GM19099 (cell line): ENCODE data around the gene MGAT4B.

Experiments
- POLR2A ChIP-seq: IDR thresholded peaks from 3 replicates; pipeline ENCODE4 v1.6.1; 2011; ENCODE audit warnings: low read depth; ENCODE audit not compliant: insufficient read length; ENCODE audit errors: extremely low read depth

Gene MGAT4B

DNA sequence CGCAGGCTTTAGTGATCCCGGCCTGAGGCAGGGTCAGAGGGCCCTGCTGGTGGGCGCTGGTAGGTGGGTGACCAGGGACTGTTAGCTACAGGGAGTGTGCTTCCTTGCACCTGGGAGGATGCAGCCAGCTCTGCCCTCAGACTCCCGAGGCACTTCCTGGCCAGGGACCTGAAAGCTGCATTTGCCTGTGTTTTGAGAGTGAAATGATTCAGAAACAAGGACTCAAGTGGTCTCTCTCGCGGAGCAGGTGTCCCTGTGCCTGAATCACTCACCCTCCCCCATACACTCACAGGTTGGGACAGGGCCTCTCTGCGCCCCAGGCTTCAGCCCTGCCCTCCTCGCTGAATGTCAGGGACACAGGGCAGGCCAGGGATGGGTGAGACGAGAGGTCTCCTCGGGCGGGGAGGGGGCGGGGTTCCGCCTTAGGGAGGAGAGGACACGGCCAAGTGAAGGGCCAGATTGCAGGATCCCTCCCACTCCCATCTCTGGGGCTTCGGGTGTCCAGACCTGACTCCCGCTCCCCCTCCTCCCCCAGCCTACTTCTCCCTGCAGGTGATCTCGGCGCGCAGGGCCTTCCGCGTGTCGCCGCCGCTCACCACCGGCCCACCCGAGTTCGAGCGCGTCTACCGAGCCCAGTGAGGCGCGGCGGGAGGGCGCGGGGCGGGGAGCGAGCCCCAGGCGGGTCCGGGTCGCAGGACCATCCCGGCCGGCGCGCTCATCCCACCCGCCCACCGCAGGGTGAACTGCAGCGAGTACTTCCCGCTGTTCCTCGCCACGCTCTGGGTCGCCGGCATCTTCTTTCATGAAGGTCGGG is 11.4 kb downstream of the MGAT4B start:
- no peak for TF ChIP-seq POLR2A

DNA sequence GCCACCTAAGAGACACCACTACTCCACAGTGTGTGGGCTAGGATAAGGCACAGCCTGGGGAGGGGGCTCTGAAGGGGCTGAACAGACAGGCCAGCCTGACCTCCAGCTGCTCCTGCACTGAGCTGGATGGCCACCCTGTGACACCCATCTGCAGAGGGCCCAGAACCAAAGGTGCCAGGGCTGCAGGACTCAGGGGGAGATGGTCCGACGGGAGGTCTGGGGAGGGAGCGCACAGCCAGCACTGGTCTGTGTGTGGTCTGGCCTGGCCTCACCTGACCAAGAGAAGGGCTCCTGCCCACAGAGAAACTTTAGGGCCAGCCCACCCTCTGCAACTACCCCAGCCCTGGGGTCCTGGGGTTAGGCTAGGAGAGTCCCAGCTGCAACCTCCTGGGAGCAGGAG is 12.1 kb downstream of the MGAT4B start:
- TF ChIP-seq POLR2A = no peak

DNA sequence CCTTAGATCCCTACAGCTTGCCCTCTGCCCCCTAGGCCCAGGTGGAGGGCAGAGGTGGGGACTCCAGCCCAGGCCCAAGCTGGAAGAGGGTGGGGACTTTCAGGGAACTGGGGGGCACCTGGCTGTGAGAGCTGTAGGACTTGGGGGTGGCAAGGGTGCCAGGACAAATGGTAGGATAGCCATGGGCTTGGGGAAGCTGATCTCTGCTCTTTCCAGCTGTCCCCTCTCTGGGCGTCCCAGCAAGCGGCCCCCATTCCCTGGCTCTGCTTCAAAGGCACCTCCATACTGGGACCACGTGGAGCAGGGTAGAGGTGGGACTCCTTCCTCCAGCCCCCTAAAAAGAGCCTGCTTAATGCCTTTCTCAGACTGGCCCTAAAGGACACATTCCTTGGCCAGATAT is 12.5 kb downstream of the MGAT4B start:
- TF ChIP-seq POLR2A = no peak

DNA sequence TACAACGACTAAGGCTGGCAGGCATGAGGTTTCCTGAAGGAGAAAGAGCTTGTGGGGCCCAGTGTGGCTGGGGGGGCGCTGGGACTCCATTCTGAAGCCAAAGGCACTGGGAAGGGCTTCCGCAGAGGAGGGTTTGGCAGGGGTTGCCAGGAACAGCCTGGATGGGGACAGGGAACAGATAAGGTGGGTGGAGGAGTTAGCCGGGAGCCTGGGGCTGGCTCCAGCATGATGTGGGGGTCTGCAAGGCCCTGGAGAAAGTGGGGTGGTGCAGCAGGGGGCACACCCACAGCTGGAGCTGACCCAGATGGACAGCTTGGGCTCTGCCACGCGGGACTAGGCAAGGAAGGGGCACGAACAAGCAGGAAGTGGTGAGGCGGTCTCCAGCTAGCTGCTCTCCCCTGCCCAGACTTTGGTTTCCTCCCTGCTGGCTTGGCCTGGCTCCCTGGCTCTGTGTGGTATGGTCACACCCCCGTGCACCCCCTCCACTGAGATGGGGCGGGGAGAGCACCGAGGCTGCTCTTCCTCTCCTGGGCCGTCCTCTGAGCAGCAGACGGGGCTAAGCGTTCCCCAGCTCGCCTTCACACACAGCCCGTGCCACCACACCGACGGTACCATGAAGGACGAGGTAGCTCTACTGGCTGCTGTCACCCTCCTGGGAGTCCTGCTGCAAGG is 13.1 kb downstream of the MGAT4B start, which contains the start of gene LTC4S:
Gene LTC4S, plus strand, starts transcription at position 519 of the 672 bp plus-strand sequence. Its CDS starts 95 bp downstream, at position 614.
- no peak for TF ChIP-seq POLR2A

DNA sequence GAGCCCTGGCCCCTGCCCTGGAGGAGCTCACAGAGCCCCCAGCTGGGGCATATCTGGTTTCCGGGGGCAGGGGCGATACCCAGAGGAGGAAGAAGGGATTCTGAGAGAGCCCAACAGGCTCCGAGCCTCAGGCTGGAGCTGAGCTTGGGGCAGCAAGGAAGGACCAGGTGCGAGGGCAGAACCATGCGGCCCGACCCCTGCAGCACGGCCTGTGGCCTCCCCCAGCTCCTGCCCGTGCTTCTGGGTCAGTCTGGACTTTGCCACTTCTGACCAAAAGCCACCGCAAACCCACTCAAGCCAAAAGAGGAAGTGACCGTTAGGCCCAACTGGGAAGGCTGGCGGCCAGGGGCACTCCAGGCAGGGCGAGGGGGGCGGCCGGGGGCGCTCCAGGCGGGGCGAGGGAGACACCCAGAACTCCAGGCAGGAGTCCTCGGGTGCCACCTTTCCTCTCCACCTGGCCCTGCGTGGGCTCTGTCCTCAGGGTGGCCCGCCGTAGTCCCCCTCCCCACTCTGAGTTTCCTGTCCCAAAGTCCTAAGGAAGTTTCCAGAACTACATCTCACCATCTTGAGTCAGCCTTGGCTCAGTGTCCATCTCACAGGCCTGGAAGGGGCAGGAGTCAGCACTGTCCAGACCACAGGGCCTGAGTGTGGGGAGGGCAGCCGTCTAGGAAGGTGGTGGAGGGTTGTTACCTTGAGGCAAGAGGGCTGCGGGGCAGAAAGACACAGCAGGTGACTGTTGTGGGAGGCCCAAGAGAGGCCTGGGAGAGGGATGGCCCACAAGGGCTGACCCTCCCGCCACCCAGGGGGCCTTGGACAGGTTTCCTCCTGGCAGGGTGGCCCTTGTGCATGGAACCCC is 13.8 kb downstream of the MGAT4B start:
- no peak for TF ChIP-seq POLR2A

DNA sequence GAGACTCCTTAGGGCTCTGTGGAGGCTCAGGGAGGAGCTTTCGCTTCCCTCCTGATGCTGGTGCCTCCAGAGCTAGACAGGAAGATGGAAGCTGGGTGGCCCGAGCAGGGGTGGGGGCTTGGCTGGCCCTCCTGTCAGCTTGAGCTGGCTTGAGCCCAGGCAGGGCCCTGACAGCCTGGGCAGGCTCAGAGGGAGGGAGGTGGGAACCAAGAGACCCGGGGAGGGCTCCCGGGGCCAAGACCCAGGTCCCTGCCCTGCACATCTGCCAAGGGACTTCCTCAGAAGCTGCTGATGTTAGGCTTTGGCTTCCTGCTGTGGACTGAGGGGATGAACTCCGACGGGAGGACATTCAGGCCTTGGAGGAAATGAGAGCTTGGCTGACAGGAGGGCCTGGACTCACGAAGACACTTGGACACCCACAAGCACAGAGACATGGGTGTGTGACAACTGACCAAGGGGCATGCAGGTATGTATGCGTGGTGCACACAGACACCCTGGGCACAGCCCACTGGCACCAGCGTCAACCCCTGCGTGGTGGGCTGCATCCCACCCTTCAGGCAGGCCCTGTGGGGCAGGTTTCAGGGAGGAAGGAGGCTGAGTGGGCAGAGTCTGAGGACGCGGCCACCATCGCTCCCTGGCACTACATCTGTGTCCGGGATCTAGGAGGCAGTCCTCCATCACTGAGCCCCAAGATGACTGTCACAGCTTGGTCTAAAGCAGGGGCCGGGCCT is 14.6 kb downstream of the MGAT4B start:
- no peak for TF ChIP-seq POLR2A

DNA sequence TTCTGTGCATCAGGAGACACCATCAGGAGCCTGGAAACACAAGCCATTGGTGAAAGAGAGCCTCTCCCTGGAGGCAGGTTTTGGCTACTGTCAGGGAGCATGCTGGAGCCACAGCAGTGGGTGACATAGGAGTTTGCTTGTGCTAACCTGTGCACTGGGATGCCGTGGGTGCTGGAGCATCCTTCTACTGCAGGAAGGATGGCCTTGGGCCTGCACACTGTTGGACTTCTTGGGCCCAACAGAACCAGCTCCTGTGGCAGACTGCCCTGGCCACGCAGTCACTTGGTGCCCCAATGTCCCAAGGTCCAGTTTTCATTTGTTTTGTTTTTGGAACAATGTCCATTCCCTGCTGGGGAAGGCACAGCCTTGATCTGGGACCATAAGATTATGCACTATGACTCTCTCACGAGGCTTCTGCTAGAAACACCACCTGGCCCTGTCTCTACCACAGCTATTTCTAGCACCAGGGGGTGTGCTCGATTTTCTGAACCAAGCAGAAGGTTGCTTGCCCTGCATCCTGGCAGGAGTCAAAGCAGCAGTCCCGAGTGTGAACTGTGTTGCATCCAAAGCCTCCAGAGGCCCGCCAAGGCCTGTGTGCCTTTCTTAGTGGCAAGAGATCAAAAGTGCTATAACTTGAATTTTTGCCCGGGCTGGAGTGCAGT is 18.3 kb downstream of the MGAT4B start:
- TF ChIP-seq POLR2A = no peak

DNA sequence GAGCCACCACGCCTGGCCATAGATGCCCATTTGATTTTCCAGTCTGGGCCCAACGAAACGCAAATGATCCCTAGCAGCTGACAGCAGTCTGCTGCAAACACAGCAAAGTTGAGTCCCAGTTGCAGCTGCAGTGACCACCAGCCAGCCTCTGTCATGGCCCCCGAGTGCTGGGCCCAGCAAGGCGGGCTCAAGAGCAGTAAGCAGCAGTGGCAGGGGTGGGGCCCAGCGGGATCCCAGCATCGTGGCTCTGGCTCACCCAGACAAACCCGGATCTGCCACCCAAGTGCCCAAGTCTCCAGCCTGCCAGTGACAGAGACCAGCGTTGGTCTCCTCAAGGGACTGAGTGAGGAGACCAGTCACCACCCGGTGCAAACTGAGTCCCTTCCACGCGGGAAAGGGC is 19.8 kb downstream of the MGAT4B start:
- TF ChIP-seq POLR2A = no peak

DNA sequence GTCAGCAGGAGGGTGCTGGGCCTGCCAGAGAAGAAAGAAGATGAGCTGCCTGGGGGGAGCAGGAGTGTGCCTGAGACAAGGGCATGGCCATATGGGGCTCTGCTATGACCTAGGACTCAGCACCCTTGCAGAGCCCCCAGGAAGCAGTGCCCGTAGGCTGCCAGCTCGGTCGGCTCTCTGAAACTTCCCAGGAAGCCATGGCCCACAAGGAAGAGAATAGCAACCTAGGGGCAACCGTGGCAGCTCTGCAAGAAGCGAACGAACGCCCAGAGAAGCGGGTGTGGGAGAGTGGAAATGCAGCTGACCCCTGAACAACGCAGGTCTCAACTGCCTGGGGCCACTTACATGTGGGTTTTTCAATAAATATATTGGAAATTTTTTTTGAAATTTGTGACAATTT is 23.5 kb downstream of the MGAT4B start:
- no peak for TF ChIP-seq POLR2A

DNA sequence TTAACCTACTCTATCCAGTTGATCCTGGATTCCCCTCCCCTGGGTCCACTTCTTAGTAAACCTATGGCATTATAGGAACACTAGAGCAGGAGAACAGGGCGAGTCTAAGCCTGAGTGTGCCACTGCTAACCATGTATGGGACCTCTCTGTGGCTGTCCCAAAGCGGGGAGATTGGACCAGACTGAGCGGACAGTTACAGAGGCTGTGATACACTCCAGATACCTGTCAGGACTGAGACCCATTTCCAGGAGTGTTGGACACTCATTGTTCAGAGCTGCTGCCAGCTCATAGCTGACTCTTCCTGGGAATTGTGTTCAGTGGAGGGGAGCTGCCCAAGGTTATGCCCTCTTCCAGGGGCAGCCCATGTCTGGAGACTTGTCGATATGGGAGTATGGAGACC is 24.8 kb downstream of the MGAT4B start:
- TF ChIP-seq POLR2A = no peak

DNA sequence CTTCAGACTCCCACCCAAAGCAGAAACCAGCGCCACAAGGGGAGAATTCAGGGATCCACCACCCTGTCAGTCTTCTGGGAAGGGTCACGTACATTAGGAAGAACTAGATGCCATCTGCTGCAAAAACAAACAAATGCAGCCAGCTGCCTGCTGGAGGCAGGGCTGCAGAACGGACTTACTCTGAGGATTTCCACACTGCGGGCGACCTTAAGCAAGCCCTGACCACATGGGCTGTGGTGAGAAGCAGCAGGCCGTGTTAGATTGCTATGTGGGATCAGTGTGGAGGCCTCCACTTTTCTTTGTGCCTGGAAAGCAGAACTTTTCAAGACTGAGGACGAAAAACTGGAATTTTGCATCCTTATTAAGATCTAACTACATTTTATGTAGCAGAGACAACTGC is 26.3 kb downstream of the MGAT4B start:
- TF ChIP-seq POLR2A = no peak

DNA sequence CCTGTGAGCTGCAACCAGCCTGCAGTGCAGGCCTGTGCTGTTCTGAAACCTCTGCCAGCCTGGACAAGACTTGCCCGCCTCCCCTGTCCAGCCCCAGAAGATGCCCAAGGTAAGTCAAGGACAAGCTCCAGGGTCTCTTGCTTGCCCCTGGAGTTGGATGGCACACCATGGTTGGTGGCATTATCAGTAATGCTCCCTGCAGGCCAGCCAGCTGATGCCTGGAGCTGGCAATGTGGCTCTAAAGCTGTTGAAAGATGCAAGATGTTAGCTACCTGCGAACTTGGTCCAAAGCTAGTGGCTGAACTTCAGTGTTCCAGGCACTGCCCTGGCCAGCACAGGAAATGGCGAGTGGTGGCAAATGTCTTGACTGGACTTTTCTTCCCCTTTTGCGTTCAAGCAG is 26.8 kb downstream of the MGAT4B start:
- TF ChIP-seq POLR2A = no peak

DNA sequence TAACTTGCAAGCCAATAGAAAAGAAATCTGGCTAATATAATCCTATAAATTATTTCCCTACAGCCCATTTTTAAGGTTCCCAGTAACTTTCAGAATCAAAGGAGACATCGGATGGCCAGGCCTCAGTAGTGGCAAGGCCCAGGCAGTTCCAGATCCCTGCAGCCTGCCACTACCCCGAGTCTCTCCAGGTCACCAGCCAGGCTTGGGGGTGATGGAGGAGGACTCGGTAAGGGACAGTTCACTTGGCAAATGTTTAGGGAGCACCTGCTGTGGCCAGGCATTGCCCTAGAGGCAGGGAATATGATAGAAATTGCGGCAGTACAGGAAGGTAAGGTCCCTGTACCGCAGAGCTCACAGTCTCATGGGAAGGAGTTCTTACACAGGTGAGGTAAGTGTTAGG is 28.1 kb downstream of the MGAT4B start:
- TF ChIP-seq POLR2A = no peak

DNA sequence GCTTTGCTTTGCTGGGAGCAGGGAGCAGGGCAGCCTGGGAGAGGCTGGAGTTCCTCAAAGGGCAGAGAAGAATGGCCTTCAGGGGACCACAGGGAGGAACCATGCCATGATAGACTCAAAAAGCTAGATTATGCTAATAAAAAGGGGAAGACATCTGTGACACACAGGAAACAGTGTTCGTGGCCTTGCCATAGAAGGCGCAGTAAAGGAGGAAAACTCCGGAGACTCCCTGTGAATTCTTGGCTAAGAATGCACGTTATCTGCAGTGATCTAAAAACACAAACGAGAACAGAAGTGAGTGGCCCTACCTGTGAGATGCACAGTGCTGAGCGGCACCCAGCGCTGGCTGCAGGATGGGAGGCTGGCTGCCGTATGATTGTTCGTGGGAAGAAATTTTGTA is 28.8 kb downstream of the MGAT4B start:
- TF ChIP-seq POLR2A = no peak

DNA sequence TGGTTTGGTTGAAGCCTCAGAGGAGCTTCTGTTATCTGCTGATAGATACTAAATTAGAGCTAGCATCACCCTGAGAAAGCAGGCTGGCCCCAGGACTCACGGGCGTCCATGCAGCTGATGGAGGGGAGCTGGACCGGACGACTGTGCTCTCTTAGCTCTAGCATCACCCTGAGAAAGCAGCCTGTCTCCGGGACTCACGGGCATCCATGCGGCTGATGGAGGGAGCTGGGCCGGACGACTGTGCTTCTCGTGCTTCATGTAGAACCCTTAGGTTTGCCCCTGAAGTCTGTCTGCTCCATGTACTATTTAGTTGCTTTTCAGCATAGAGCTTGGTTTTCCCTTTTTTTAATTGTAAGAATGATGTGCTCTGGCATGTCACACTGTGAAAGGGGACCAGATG is 29.2 kb downstream of the MGAT4B start:
- TF ChIP-seq POLR2A = no peak

DNA sequence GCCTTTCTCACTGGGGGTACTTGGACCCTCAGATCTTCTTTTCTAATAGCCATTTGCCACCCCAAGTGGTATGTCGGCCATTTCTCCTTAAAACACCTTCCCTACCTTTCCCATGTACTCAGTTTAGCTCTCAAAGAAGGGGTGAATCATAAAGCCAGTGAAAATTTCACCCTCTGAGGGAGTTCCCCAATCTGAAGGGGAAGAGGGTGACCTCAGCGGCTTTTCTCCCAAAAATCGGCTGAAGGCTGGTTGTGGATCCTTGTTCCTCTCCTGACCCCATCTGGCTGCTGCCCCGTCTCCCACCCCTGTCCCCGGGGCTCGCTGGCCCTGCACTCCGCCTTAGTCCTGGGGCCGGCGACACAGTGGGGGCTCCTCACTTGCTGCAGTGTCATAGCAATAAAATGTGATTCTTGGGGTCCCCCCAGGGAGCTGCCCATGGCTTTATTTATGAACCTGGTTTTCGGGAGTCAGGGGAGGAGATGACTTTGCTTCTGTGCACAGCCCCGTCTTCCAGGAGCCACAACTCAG is 30.2 kb downstream of the MGAT4B start:
- no peak for TF ChIP-seq POLR2A
